Tibial nerve (tissue), 4 donors: Measurements from ENCODE around the gene SAMD3. TPM values are rescaled to one million over a fixed set of nuclear protein-coding genes. Genes with fewer than 3 reads are reported as not detected.

ENCODE experiments used
- DNase-seq, 2 donors: peaks; one replicate each; pipeline ENCODE4 v3.0.0-alpha.2; 2019; ENCODE audit warnings: low spot score in 2 of 2
- H3K27ac ChIP-seq, 4 donors: fragments of 200-600 bp; sonication (generic) in 3 of 4; one replicate each; pipeline ENCODE4 v1.5.1; 2017 to 2019; ENCODE audit warnings: mild to moderate bottlenecking in 1 of 4
- H3K27me3 ChIP-seq, 2 donors: fragments of 200-600 bp; sonication (generic) in 1 of 2; one replicate each; pipeline versions ENCODE4 v1.5.1 to v1.6.0; 2017 to 2019
- H3K36me3 ChIP-seq, 3 donors: fragments of 200-600 bp; sonication (generic); one replicate each; pipeline ENCODE4 v1.5.1; 2018 to 2019
- H3K4me1 ChIP-seq, 4 donors: fragments of 200-600 bp; sonication (generic) in 3 of 4; one replicate each; pipeline ENCODE4 v1.5.1; 2017 to 2019
- H3K4me3 ChIP-seq, 4 donors: fragments of 200-600 bp; sonication (generic) in 3 of 4; one replicate each; pipeline ENCODE4 v1.5.1; 2017 to 2019; ENCODE audit warnings: mild to moderate bottlenecking in 1 of 4, moderate library complexity in 1 of 4
- H3K9me3 ChIP-seq, 4 donors: fragments of 200-600 bp; sonication (generic) in 3 of 4; one replicate each; pipeline ENCODE4 v1.5.1; 2017 to 2019
- EP300 ChIP-seq, 2 donors: sonication (generic); formaldehyde crosslinking; IDR thresholded peaks; one replicate each; pipeline ENCODE4 v1.6.1; 2017; ENCODE audit warnings: antibody characterized with exemption in 2 of 2, mild to moderate bottlenecking in 1 of 2
- POLR2A ChIP-seq, 2 donors: fragments of 450-650 bp; IDR thresholded peaks; one replicate each; pipeline ENCODE4 v1.6.1; 2017; ENCODE audit warnings: antibody characterized with exemption in 2 of 2, mild to moderate bottlenecking in 2 of 2, moderate library complexity in 2 of 2
- WGBS, 2 donors: methylation state at CpG; one replicate each; pipeline ENCODE4 v1.1.5; 2018; 5-methylcytosine and 5-hydroxymethylcytosine counted together
- total RNA-seq, 4 donors: library from RNA; depleted of rRNA; stranded (reverse); fragments of >200 nt; gene quantifications; one replicate each; pipeline ENCODE4 v1.1.0, GENCODE V29; 2016
- TF ChIP-seq, protein P1 (sequence below), 5 experiments: fragments of 200-600 bp in 3 of 5; fragments of 450-650 bp in 2 of 5; sonication (generic) in 3 of 5; IDR thresholded peaks; one replicate each; pipeline ENCODE4 v1.5.1; 2016 to 2019; ENCODE audit warnings: antibody characterized with exemption in 5 of 5, mild to moderate bottlenecking in 3 of 5, moderate library complexity in 2 of 5

The SAMD3 gene
- total RNA-seq, 4 donors from 2014 or later = 0.44 to 4.0 (median 1.4) TPM

DNA sequence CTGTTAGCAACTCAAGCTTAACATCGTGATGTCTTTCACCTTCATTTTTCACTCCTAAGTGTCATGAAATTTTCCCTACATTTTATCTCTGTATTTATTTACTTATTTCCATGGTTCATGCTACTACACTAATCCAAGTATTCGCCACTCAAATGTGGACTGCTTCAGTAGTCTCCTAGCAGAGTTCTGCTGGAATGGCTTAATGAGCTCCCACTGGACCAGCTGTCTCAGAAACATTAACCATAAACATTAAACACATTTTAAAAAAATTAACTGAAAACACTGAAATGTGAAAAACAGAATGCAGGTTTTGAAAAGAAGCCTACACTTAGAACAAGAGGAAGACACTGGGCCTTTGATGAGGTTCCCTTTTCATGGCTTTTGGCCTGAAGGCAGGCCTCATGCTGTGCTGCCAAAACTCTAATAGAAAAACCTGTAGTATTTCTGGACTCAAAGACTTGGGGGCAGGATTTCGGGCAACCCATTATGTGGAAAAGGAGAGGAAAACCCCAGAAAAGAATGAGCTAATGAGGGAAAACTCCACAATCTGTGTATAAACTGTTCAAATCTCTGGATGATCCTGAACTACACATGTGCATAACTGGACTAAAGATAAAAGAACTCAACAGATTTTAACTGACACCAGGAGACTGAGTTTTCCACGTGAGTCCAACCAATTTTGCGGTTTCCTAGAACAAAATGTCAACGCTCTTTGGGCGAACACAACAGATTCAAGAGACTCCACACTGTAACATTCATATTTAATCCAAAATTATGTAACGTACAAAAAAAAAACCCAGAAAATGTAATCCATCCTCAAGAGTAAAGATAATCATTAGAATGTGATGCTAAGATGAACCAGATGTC lies 33.0 kb downstream of the SAMD3 start:
- Histone ChIP-seq H3K27me3 (no peaks in the 10 kb centered on the region), H3K36me3 (no peaks in the 10 kb centered on the region), H3K4me3 (no peak overlapping the region), H3K4me1 (no peaks in the 10 kb centered on the region), H3K27ac (no peak overlapping the region), H3K9me3 (no peaks in the 10 kb centered on the region)
- TF ChIP-seq, protein P1, sequence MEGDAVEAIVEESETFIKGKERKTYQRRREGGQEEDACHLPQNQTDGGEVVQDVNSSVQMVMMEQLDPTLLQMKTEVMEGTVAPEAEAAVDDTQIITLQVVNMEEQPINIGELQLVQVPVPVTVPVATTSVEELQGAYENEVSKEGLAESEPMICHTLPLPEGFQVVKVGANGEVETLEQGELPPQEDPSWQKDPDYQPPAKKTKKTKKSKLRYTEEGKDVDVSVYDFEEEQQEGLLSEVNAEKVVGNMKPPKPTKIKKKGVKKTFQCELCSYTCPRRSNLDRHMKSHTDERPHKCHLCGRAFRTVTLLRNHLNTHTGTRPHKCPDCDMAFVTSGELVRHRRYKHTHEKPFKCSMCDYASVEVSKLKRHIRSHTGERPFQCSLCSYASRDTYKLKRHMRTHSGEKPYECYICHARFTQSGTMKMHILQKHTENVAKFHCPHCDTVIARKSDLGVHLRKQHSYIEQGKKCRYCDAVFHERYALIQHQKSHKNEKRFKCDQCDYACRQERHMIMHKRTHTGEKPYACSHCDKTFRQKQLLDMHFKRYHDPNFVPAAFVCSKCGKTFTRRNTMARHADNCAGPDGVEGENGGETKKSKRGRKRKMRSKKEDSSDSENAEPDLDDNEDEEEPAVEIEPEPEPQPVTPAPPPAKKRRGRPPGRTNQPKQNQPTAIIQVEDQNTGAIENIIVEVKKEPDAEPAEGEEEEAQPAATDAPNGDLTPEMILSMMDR (IDR thresholded peaks at IDR 0.05) = no peak
- TF ChIP-seq EP300 (IDR thresholded peaks at IDR 0.05) (no peak), POLR2A (IDR thresholded peaks at IDR 0.05) (no peak)
- WGBS, 2 donors = 72 to 76% methylated on average over 8 of the region's 8 CpGs
- DNase-seq = no peak

DNA sequence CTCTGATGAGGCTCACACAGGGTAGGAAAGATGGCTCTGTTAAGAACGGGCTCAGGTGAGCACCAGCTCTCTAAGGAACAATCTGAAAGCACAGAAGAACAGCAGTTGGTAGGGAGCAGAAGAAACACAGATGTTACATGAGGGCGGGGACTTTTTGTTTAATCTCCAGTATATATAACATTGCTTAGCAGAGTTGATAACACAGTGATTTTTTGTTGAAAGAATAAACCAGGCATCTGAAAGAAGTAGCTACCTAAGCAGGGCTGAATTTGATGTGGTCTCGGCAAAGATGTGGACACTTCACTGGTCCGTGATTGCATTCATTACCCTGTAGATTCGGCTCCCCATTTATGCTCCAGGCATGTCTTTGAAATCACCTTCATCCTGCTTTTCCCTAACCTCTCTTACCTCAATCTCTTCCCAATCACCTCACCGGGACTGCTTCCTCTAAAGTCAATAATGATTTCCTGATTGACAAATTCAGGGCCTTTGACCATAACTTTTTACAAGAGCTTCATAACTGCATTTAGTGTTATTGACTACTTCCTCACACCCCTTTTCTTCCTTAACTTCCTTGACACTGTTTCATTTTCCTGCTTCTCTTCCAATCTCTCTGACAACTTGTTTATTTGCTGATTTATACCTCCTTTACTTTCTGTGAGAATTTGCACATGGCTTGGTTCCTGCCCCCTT lies 34.4 kb downstream of the SAMD3 start:
- H3K27me3 ChIP-seq = no peaks in the 10 kb centered on the region

DNA sequence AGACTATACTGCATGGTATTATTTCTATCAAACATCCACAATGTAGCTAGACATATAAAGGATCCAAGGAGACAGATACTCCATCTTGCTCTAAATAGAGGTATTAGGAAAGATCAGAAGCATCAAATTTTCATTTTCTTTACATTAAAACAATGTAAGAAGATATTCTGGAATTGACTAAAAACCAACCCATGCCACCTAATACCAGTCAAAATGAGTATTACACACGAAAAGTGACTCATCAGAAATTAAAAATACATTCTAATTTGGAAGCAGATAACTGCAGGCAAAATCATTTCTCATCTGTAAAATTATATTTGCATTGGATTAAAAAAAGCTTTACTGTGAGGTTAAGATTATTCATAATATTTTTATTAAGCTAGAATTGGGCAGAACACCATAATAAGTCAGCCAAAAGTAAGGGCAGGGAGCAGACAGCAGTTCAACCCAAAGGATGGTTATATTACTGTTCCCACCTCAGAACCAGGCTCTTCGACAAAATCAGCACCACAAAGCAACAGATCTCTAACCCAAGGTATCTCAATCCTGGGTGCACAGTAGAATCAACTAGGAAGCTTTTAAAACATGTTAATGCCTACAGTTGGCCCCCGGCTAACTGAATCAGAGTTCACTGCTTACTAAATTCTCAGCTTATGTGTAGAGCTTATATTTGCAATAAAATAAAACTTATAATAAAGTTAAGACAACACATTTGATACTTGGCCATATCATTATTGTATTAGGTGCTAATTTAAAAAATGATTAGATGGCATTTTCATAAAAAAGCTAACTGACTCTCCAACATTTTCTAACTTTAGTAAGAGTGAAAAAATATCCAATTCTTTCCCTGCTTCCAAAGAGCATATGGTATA lies 35.2 kb downstream of the SAMD3 start:
- no peak overlapping the region for H3K4me3 ChIP-seq
- DNase-seq = no peak
- no peaks in the 10 kb centered on the region for H3K27me3 ChIP-seq
- no peaks in the 10 kb centered on the region for H3K4me1 ChIP-seq
- H3K9me3 ChIP-seq = no peaks in the 10 kb centered on the region
- no peaks in the 10 kb centered on the region for H3K36me3 ChIP-seq
- no peak for TF ChIP-seq POLR2A (IDR thresholded peaks at IDR 0.05)
- TF ChIP-seq, protein P1 (IDR thresholded peaks at IDR 0.05) = no peak
- TF ChIP-seq EP300 (IDR thresholded peaks at IDR 0.05) = no peak
- H3K27ac ChIP-seq = no peak overlapping the region
- WGBS, 2 donors = 77 to 86% methylated on average over 3 of the region's 3 CpGs

More for the DNA sequence above, 34.4 kb downstream of the SAMD3 start:
- H3K36me3 ChIP-seq = no peaks in the 10 kb centered on the region
- no peak overlapping the region for H3K27ac ChIP-seq
- no peaks in the 10 kb centered on the region for H3K9me3 ChIP-seq
- H3K4me1 ChIP-seq = no peaks in the 10 kb centered on the region
- WGBS, 2 donors = 70 to 76% methylated on average over 6 of the region's 6 CpGs
- H3K4me3 ChIP-seq = no peak overlapping the region
- TF ChIP-seq EP300 (IDR thresholded peaks at IDR 0.05) (no peak), POLR2A (IDR thresholded peaks at IDR 0.05) (no peak)
- TF ChIP-seq, protein P1 (IDR thresholded peaks at IDR 0.05) = no peak
- DNase-seq = no peak

DNA sequence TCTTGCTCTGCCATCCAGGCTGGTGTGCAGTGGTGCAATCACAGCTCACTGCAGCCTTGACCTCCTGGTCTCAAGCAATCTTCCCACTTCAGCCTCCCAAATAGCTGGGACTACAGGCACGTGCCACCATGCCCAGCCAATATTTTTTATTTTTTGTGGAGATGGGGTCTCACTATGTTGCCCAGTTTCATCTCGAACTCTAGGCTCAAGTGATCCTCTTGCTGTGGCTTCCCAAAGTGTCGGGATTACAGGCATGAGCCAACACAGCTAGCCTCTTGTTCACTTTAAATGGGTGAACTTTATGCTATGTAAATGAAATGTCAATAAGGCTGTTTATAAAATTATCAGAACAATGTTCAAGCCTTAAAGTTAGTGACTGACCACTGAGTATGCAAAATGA lies 37.1 kb downstream of the SAMD3 start:
- H3K27ac ChIP-seq = no peak overlapping the region
- DNase-seq = no peak
- no peak overlapping the region for H3K4me3 ChIP-seq
- 84 to 90% methylated on average over 3 of the region's 3 CpGs for WGBS, 2 donors
- no peaks in the 10 kb centered on the region for H3K27me3 ChIP-seq
- H3K4me1 ChIP-seq = no peaks in the 10 kb centered on the region
- H3K9me3 ChIP-seq = no peaks in the 10 kb centered on the region
- no peaks in the 10 kb centered on the region for H3K36me3 ChIP-seq
- no peak for TF ChIP-seq EP300 (IDR thresholded peaks at IDR 0.05)
- TF ChIP-seq POLR2A (IDR thresholded peaks at IDR 0.05) = no peak
- TF ChIP-seq, protein P1 (IDR thresholded peaks at IDR 0.05) = no peak
